GM19467 (cell line): Measurements from ENCODE around the gene POU6F2.

Experiments used
- ATAC-seq: cut with Tn5 transposase; IDR thresholded peaks from one replicate; pipeline ENCODE4 v1.9.1; 2021; ENCODE audit warnings: mild to moderate bottlenecking, moderate library complexity; ENCODE audit not compliant: unreplicated experiment

The POU6F2 gene

DNA sequence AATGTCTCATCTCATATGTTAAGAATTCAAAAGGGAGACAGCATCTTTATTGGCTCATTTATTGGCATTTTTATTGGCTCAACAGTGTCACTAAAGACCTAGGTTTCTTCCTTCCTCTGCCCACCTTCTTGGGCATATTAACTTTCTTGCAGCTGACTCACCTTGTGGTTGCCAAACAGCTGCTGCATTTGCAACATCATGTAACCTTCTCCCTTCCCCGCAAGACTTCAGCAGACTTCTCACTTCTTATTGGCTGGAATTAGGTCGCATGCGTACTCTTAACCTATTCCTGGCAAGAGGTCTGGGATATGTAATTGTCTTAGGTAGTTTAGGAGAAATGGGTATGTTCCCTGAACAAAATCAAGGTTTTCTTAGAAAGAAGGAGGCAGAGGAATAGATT is 263.2 kb downstream of the POU6F2 start:
- no peak for ATAC-seq

DNA sequence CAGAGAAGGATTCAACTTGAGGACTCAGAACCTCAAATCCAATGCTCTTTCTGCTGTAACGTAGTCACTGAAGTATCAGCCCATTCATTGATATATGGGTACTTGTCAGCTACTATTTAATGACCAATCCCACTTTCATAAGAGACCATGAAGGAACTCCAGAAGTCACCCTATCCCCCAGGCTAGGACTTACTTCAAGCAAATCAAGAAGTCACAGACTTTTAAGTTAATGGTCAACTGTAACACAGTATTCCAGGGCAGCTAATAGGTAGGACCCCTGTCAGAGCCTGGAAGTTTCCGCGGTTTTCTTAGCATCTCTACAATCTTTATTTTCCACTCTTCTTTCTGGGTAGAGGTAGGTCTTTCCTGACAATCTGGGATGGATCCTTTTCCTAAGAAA is 269.9 kb downstream of the POU6F2 start:
- ATAC-seq, result no peak

DNA sequence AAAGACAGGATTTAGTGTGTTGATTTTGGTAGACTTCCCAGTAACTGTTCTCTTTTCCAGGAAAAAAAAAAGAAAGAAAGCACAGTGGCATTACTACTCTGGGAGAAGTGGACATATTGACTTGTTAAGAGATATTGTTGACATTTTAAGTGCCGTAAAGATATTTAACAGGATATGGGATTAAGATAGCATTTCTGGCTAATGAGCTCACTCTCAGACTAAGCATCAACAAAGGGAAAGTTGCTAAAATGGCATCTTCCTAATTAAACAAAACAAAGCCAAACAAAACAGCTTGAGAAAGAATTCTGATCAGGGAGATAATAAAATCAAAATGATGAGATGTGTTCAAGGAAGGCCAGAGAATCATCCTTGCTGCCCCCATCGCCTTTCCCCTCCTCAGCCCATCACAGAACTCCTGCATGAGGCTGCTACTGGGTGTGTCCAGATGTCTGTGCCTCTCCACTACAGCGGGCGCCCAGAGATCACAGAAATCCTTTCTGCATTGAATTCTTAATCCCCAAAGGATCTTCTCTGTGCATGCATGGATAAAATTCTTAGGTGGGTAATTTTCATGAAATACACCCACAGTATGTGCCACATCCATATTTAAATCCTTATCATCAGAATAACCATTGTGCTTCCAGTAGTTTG is 270.5 kb downstream of the POU6F2 start:
- ATAC-seq, result no peak

DNA sequence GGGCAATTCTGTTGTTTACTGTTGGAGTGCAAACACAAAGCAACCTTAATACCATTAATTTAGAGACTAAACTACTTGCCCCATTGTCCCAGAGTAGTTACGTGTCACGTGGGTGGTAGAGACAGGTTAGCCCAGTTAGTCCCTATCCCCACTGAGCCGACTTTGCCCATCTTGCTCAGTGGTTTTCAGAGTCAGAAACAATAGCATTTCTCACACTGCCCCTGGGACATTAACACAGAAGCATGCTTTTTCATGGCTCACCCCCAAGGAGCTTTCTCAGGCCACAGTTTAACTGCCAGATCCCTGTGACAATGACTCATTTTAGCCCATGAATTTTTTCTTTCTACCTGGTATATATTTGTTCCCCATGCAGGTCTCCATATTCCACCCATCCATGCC is 271.0 kb downstream of the POU6F2 start:
- no peak for ATAC-seq

DNA sequence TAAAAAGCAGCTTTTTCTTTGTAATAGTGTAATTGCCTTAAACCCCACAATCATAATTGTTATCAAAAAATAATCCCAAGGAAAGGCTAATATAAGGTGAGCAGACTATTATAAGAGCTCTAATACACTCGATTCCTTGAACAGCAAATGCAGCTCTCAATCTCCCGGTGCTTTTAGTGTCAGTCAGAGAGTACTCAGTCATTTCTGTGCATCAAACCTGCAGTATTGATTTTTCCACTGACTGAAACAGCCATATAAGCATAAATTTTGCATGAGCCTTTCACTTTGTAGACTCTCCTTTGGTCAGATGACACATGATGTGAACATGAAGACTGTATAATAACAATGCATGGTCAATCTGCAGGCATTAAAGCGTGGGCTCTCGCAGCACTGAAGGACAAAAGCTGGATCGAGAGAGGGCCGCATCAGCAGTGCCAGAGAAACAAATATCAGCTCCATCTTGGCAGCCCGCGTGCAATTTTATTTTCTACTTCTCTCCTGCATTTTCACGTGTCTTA is 272.0 kb downstream of the POU6F2 start:
- ATAC-seq, result no peak

DNA sequence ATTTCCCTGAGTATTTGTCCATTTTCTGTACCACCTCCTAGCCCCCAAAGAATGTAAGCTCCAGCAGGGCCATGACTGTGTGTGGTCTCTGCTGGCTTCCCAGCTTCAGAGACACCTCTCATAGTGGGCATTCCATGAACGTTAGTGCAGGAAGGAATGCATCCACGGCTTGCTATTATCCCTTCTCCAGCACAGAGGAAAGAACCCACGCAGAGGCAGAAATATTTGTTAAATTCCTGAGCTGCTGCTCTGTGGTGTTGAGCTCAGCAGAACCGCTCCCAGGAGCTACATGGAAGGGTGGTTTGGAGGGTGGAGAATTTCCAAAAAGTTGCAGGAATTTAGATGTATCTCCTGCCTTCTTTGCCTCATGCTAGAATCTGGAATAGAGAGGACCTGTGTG is 275.2 kb downstream of the POU6F2 start:
- ATAC-seq, result no peak

DNA sequence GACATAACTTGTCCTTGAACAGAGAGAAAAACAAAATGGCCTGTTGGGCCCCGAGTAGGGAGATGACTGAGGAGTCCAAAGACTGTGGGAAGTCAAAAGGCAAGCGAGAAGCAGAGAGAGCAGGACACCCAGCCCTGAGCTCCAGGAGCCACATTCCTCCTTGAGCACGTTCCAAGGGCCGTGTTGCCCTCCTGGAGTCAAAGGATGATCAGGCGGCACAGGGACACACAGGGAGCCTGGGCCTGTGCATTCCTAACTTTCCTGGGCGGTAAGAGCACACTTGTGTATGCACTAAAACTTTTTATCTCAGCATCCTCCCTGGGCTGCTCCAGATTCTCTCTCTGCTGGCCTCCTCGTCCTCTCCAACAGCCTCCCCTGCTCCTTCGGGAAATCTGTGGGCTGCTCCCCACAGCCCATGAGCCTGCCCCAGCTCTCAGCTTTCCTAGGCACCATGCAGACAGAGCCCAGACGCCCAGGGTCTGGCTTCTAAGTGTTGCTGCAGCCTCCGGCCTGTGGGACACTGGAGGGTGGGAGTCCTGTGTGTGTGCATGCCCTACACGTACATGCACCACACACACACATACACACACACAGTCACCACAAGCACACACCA is 281.8 kb downstream of the POU6F2 start:
- no peak for ATAC-seq

DNA sequence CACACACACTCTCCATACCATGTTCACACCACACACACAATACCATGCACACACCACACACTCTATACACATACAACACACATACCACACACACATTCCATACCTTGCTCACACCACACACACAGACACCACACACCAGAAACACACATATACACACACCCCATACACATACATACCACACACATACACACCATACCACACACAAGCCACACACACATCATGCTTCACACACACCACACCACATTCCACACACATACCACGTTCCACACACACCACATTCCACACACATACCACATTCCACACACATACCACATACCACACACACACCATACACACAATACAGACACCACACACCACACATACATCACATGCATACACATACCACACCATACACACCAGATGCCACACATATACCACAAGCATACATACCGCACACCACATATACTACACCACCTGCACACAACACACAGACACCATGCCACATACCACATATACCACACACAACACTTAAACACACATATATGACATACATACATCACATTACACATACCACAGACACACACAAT is 282.7 kb downstream of the POU6F2 start:
- ATAC-seq, result no peak

DNA sequence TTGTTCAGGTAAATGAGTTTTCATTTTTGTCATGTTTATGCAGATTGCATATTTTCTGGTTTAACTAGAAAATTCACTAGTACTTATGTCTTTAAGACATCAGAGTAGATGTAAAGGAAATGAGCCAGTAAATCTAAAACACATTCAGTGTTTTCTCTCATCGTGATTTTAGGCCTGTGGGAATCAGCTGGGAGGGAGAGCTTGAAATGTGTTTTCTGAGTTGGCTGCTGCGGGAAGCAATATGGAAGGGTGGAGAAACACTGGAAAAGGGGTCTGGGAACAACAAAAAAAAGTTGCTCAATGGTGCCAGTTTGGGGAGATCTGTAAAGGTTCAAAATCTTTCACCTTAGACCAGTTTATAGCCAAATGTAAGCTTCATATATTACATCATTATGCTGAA is 284.1 kb downstream of the POU6F2 start:
- no peak for ATAC-seq

DNA sequence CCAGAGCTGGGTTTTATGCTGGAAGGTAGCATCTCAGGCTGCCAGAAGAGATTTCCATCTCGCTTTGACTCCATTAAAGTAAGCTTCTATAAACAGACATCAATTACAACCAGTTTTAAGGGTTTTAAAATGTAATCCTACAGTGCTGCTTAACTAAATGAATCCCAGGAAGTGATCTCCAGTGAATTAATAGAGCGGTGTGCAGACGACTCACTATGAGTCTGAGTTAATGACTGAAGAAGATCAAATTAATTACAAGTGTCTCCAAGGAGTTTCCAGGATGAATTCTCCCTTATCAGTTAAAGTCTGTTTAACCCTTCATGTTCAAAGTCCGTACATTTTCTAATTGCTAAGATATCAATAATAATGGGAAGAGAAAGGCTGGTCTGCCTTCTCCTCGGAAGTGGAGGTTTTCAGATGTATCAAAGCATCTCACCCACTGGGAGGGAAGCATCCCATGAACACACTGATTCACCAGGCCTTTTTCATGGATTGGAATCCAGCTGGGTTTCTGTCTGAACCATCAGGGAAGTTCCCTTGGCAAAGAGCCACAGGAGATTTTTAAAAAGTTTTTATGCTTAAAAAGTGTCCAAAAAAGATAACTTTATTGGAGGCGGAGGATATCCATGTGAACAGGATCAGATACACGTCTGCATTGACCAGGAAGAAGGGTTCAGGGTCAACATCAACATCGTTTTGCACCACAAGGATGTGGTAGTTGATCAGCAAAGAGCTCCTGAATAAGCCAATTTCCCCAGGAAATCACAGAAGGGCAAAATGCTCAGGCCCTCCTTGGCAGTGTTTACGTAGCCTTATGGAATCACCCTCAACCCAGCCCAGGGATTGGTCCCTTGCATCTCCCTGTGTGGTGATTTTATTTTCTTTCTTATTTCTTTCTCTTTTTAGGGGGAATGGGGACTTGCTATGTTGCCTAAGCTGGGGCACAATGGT is 288.2 kb downstream of the POU6F2 start:
- ATAC-seq, result no peak

DNA sequence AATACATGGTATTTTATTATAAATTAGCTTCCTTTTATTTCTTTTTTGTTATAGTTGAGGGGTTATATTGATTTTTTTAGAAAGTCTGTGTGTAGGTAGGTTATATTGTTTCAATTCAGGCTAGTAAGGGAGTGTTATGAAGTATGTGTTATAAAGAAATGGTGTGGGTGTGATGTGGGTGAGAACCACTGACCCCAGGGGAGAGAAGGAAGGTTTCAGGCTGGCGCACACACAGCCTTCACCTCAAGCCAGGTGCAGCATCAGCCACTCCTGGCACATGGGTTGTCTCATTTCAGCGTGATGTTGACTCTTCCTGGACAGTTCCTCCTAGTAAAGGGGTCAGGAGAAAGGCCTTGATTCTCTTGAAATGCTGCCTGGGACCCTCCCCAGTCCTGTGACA is 291.3 kb downstream of the POU6F2 start:
- ATAC-seq, result no peak

DNA sequence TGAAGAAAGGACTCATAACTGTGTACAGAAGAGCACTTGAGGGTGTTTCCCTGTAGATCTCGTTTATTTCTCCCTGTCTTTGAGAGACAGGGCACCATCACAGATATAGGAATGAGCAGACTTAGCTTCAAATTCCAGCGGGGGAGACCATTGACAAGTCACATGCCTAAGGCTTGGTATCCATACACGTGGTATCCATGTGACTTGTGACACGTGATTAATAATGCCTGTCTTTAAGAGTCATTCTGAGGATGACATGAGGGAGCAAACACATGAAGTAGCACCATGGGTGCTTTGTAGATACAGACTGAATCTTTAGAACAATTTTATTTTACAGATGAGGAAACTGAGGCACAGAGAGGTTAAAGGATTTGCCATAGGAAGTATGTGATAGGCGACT is 292.3 kb downstream of the POU6F2 start:
- no peak for ATAC-seq

DNA sequence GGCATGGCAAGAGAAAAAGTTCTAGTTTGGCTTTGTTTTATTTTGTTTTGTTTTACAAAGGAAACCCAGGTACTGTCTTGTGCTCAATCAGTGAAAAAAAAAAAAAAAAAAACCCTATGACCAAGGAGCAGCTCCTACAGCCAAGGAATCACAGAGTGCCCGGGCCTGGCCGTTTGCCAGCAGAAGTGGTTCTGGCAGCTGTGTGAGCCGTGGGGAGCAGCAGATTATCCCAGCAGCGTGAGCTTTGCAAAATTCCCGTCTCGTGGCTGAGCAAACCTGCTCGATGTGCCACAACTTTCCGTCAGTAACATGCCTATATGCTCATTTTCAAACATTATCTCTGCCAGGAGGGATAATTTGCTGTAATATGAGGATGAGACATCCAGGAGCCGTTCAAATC is 293.7 kb downstream of the POU6F2 start:
- no peak for ATAC-seq

DNA sequence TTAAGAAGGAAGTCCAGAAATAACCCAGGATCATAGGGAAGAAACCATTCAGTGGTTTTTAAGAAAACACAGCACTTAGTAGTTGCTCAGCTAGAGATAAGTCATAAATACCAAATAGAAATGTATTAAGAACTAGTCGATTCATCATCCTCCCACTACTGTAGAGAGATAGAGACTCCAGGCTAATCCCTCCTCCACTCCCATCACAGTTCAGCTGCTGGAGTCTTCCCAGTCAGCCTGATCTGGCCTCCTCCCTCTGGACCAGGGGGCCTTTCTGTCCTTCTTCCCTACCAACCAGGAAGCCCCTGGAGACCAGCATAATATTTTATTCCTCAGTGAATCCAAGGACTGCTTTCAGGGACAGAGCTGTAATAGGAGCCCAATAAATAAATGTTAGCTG is 294.4 kb downstream of the POU6F2 start:
- no peak for ATAC-seq

DNA sequence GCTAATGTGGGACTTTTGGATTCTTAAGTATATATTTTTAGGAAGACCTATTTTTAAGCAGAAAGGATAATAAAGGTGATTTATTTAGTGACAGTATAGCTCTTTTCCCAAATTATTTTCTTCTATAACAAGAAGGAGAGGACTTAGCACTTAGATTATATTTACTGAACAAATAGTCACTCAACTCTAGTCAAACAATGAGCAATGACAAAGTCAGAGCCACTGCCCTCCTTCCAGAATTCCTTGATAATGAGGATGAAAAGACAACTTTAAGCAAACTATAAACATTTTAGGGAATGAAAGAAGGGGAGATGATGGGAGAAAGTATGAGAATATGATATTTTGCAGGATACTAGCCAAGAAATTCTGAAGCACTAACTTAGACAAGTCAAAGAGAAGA is 295.0 kb downstream of the POU6F2 start:
- no peak for ATAC-seq

DNA sequence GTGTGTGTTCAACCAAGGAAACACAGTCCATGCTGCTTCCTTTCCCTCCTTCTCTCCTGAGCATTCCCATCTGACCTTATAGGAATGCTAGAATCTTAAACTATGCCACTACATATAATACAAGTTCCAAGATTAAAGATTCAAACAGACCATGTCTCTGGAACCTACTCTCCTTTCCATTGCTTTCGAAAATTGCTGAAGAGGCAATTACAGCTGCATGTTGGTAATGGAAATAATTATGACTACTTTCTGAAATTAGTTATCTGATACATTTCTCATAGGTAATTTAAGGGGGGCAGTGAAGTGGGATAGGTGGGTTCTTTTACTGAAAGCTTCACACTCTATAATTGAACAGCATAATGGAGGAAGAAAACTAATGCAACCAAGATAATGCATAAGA is 302.6 kb downstream of the POU6F2 start:
- no peak for ATAC-seq

DNA sequence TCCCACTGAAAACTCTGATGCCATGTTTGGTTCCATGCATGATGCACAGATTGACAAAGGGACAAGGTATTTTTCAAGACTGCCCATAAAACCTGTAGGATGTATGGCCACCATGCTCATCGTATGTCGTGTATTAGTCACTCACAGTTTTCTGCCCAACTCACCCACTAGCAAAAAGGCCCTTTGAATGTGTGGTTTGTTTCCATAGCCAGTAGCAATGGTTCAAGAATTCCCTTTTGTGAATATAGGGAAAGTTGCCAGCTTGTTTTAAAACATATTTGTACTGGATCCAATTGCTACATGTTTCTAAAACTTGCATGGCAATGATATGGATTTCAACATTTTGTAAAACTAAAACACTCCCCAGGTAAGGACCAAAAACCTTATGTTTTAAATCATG is 307.5 kb downstream of the POU6F2 start:
- no peak for ATAC-seq

DNA sequence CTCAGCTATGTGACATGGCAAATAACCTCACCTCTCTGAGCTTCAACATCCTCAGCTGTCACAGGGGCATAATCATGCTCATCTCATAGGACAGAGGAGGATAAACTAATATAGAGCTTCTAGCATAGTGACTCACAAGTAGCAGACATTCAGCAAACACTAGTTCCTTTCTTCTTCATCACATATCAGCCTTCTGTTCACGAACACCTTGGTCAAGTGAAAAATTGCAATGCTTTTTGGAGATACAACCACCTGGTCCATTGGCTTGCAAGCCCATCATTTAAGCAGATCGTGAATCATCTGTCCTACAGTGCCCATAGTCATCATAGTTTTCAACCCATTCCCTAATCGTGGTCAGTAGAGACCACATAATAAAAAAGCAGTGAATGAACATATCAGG is 310.6 kb downstream of the POU6F2 start:
- no peak for ATAC-seq

DNA sequence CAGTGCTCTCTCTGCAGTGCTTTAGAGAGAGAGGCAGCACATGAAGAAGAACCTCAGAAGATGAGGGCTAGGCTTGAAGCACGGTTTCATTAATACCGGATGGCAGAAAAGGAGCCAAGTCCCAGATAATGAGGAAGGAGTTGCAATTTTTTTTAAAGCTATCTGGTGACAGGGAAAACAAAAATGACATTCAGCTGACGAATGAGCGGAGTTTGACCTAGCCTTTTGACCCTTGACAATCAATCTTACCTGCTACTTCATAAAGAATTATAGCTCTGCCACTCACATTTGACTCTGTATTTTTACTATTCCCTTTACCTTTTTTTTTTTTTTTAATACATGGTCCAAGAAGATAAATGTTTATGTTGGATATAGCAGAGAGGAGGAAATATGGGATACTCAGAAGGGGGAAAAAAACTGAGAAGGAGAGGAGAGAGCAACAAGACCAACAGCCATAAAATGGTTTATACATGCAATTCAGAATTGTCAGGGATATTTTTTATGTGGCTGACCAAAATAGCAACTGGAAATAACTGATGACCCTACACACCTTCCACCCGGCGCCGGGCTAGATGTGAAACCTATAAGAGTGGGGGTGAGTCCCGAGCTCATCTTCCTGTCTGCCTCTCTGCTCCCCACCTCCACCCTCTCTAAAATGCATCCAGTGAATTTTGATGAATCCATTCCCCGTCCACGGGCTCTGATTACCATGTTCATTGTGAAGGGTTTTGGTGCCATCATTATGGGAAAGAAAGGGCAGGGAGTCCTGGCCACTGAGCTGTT is 314.1 kb downstream of the POU6F2 start:
- ATAC-seq, result no peak

DNA sequence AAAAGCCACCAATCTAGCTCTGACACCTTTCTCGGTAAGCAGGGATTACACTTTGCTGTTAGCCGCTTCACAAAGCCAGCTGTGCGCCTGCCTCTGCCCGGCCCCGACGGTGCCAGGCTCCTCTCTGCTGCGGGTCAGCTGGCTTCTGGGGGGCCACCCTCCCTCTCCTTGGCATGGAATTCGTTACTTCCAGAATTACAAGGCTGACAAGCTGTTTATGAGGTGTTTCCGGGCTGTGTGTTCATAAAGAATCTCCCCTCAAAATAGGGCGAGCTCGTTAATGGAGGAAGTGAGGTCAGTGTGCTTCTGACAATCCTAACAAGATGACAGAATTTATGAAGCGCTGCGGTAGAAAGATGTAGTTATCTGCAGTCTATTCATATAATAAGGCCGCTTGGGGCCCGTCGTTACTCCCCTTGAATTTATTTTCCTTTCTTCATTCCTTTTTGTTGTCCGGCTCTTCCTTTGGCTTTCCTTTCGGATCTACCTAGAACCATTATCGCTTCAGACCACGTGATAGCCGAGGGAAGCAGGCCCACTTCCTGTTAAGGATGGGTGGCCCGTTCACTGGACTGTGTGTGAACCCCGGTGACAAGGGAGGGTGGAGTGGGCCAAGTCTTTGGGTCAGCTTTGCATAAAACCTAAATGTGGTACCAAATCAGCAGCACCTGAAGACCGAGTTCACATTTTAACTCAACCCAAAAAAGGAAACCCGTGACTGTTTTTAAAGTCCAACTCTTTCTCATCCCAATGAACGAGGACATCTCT is 315.5 kb downstream of the POU6F2 start:
- no peak for ATAC-seq
